Cardiac fibroblast (primary cell): ENCODE data around the gene VPS33B.
A peak's percentile ranks its signal among the peaks of the same experiment; 100 is the strongest.

Experiments
- DNase-seq, 2 donors: peaks; one replicate each; pipeline versions ENCODE4 v3.0.0 to v3.0.0-alpha.2; 2010; ENCODE audit warnings: low read depth in 2 of 2
- H3K4me3 ChIP-seq, 2 donors: replicated peaks in 1 of 2; 1 replicate in 1 of 2; 2 replicates in 1 of 2; pipeline ENCODE4 v1.5.1; 2011; ENCODE audit warnings: low read depth in 2 of 2, low read length in 2 of 2, mild to moderate bottlenecking in 2 of 2, moderate library complexity in 1 of 2
- CTCF ChIP-seq: IDR thresholded peaks from one replicate; pipeline ENCODE4 v1.5.1; 2011; ENCODE audit warnings: low read depth, mild to moderate bottlenecking, low read length, inconsistent platforms

VPS33B gene

GRCh38 chr15:90994059-90994416 lies 28.4 kb downstream of the VPS33B start:
- TF ChIP-seq CTCF, result no peak
- peak overlapping the region; percentile 99 for H3K4me3 ChIP-seq
- DNase-seq, result no peak

DNA sequence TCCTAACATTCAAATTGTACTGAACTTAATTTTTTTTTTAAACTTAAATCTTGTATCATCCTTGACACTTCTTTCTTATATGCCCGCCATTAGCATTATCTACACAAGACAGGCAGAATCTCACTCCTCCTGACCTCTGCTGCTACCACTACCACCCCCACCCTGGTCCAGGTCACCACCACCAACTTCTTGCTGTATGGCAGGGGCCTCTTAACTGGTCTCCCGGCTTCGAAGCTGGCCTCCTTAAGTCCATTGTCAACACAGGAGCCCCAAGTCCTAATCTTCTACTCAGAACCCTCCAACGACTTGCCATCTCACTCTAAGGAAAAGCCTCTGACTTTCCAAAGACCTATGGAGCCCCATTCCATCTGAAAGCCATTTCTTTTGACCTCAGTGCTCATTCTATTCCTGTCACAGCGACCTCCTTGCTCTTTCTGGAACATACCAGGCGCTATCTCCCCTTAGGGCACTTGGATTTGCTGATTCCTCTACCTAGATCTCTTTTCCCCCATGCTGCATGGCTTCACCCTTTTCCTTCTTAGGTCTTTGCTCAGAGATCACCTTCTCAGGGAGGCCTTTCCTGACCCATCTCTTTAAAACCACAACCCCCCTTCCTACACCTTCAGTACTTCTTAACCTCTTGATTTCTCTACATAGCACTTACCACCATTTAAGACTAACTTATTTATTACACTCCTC lies 30.7 kb downstream of the VPS33B start:
- H3K4me3 ChIP-seq, result no peak overlapping the region
- DNase-seq, result no peak
- TF ChIP-seq CTCF, result no peak

- H3K4me3 ChIP-seq, result no peak overlapping the region
- TF ChIP-seq CTCF, result no peak
- no peak for DNase-seq
Measured at GRCh38 chr15:90990446-90990845, 31.9 kb downstream of the VPS33B start.

- H3K4me3 ChIP-seq, result no peak overlapping the region
- TF ChIP-seq CTCF, result no peak
- DNase-seq, result no peak
Measured at GRCh38 chr15:90989040-90989768, 33.2 kb downstream of the VPS33B start.

- no peak for DNase-seq
- TF ChIP-seq CTCF, result no peak
- H3K4me3 ChIP-seq, result no peak overlapping the region
Measured at GRCh38 chr15:90988296-90988695, 34.1 kb downstream of the VPS33B start.

DNA sequence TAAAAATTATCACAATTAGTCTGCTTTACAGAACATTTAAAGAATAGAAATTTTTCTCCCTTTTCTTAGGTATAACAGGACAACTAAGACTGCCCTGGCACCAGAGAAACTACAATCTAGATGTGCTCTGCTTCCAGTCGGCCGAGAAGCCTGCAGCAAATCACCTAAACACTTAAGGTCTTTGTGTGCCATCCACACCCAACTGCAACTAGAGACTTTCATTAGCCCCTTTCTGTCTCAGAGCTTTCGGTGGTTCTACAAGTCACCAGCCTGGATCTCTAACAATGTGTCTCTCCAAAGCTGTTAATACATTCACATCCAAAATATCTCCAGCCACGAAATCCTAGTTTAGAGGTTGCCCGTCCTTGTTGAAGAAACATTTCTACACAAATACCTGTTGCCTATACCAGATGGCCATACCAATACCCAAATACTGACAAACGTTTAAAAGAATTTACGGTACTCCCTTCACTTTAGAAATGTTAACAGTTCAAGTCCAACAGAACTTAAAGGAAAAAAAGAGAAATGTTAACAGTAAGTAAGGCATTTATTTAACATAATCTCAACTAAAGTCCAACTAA lies 34.7 kb downstream of the VPS33B start:
- no peak for TF ChIP-seq CTCF
- H3K4me3 ChIP-seq, result no peak overlapping the region
- no peak for DNase-seq
